Measurements from ENCODE around the gene SNX10.

Gene SNX10

GRCh38 chr7:26404189-26404996 is 112.7 kb downstream of the SNX10 start:
- DNase-seq (ENCODE audit: low read depth), result no peak

- DNase-seq (ENCODE audit: low read depth), result no peak
Measured at GRCh38 chr7:26406433-26406832, 114.8 kb downstream of the SNX10 start.

- DNase-seq (ENCODE audit: low read depth), result no peak
Measured at GRCh38 chr7:26409661-26410547, 118.2 kb downstream of the SNX10 start.

- DNase-seq (ENCODE audit: low read depth), result no peak
Measured at GRCh38 chr7:26413007-26413691, 121.5 kb downstream of the SNX10 start.

- DNase-seq (ENCODE audit: low read depth), result no peak
Measured at GRCh38 chr7:26416004-26416403, 124.3 kb downstream of the SNX10 start.

- DNase-seq (ENCODE audit: low read depth), result no peak
Measured at GRCh38 chr7:26417911-26418413, 126.3 kb downstream of the SNX10 start.

- no peak for DNase-seq (ENCODE audit: low read depth)
Measured at GRCh38 chr7:26419198-26419597, 127.5 kb downstream of the SNX10 start.

- no peak for DNase-seq (ENCODE audit: low read depth)
Measured at GRCh38 chr7:26420422-26421019, 128.9 kb downstream of the SNX10 start.

- DNase-seq (ENCODE audit: low read depth), result no peak
Measured at GRCh38 chr7:26422761-26423160, 131.1 kb downstream of the SNX10 start.

GRCh38 chr7:26423436-26423835 is 131.8 kb downstream of the SNX10 start:
- DNase-seq (ENCODE audit: low read depth), result no peak
